IMR-90 (cell line): Measurements from ENCODE around the gene MMP14. TPM values are rescaled to one million over a fixed set of nuclear protein-coding genes. Genes with fewer than 3 reads are reported as not detected.

Source experiments
- ATAC-seq: fragments of 200-7000 bp; cut with Tn5 transposase; 2 replicates; pipeline ENCODE4 v1.9.1; 2020; ENCODE audit warnings: low read depth, mild to moderate bottlenecking, moderate library complexity
- BruUV-seq: library from RNA; stranded (reverse); fragments of 400-500 nt; replicated peaks from 2 replicates; lab custom pipeline; 2021; lab: Mats Ljungman, UMichigan
- CTCF ChIA-PET: fragments of 300-600 bp; formaldehyde crosslinking; extraction: SDS; loops from one replicate; lab custom pipeline; 2021; ENCODE audit warnings: antibody characterized with exemption; lab: Yijun Ruan, JAX
- POLR2A ChIA-PET: fragments of 300-600 bp; sonication (Branson Sonifier 250); formaldehyde crosslinking; loops from one replicate; lab custom pipeline; 2022; ENCODE audit warnings: antibody characterized with exemption; ENCODE audit not compliant: unreplicated experiment; lab: Charles Lee
- DNase-seq: peaks from one replicate; pipeline ENCODE4 v3.0.0; 2013
- H2AFZ ChIP-seq: replicated peaks from 2 replicates; pipeline ENCODE3; 2013; ENCODE audit warnings: low read length, mild to moderate bottlenecking; ENCODE audit not compliant: poor library complexity
- H2AK5ac ChIP-seq: 2 replicates; pipeline ENCODE4 v1.6.1; 2013; ENCODE audit warnings: low read depth, low read length, inconsistent platforms
- H2AK9ac ChIP-seq: replicated peaks from 2 replicates; pipeline ENCODE3; 2013; ENCODE audit warnings: mild to moderate bottlenecking, low read depth, low read length, moderate library complexity; ENCODE audit not compliant: poor library complexity
- H2BK120ac ChIP-seq: 2 replicates; pipeline ENCODE4 v1.6.1; 2013; ENCODE audit warnings: low read depth, low read length, inconsistent platforms
- H2BK15ac ChIP-seq: 3 replicates; pipeline ENCODE4 v1.6.1; 2013; ENCODE audit warnings: low read depth, low read length, inconsistent platforms
- H2BK20ac ChIP-seq: 2 replicates; pipeline ENCODE4 v1.6.1; 2013; ENCODE audit warnings: low read depth, mild to moderate bottlenecking, inconsistent platforms, low read length, moderate library complexity
- H2BK5ac ChIP-seq: 2 replicates; pipeline ENCODE4 v1.6.1; 2013; ENCODE audit warnings: mild to moderate bottlenecking, low read depth, low read length, inconsistent platforms; ENCODE audit not compliant: poor library complexity, severe bottlenecking
- H3K14ac ChIP-seq: replicated peaks from 2 replicates; pipeline ENCODE4 v1.6.1; 2013; ENCODE audit warnings: low read depth, low read length, inconsistent platforms
- H3K18ac ChIP-seq: 2 replicates; pipeline ENCODE4 v1.6.1; 2013; ENCODE audit warnings: low read depth, low read length, control low read depth
- H3K23ac ChIP-seq: 2 replicates; pipeline ENCODE4 v1.6.1; 2013; ENCODE audit warnings: low read depth, low read length, inconsistent platforms
- H3K27ac ChIP-seq: 2 replicates; pipeline ENCODE4 v1.5.1; 2013; ENCODE audit warnings: mild to moderate bottlenecking, control low read depth, low read length; ENCODE audit not compliant: insufficient read depth
- H3K27me3 ChIP-seq: 2 replicates; pipeline ENCODE4 v1.6.1; 2013; ENCODE audit warnings: low read length; ENCODE audit not compliant: control insufficient read depth, insufficient read depth
- H3K36me3 ChIP-seq: 2 replicates; pipeline ENCODE4 v1.6.1; 2013; ENCODE audit warnings: low read length, mixed read lengths; ENCODE audit not compliant: control insufficient read depth, insufficient read depth
- H3K4ac ChIP-seq: 2 replicates; pipeline ENCODE4 v1.6.1; 2013; ENCODE audit warnings: low read depth, low read length, inconsistent platforms
- H3K4me1 ChIP-seq: 2 replicates; pipeline ENCODE4 v1.6.1; 2013; ENCODE audit warnings: low read length, mixed read lengths; ENCODE audit not compliant: control insufficient read depth, insufficient read depth
- H3K4me2 ChIP-seq: 2 replicates; pipeline ENCODE4 v1.6.1; 2013; ENCODE audit warnings: low read depth, mild to moderate bottlenecking, control low read depth, low read length, moderate library complexity
- H3K4me3 ChIP-seq: 2 replicates; pipeline ENCODE4 v1.5.1; 2013; ENCODE audit warnings: low read depth, mild to moderate bottlenecking, control low read depth, low read length, moderate library complexity; ENCODE audit not compliant: insufficient read depth
- H3K56ac ChIP-seq: 2 replicates; pipeline ENCODE4 v1.6.1; 2013; ENCODE audit warnings: low read length, inconsistent platforms; ENCODE audit not compliant: insufficient read depth; ENCODE audit errors: extremely low read depth
- H3K79me1 ChIP-seq, 2 experiments: 2 replicates each; pipeline ENCODE4 v1.6.1; 2013; ENCODE audit warnings: low read length in 2 of 2, inconsistent platforms in 1 of 2, low read depth in 1 of 2
- H3K9ac ChIP-seq: 2 replicates; pipeline ENCODE4 v1.6.1; 2013; ENCODE audit warnings: low read depth, low read length, control low read depth
- H3K9me1 ChIP-seq: 2 replicates; pipeline ENCODE4 v1.6.1; 2013; ENCODE audit warnings: low read length, inconsistent platforms; ENCODE audit not compliant: insufficient read depth
- H3K9me3 ChIP-seq: 2 replicates; pipeline ENCODE4 v1.6.1; 2013; ENCODE audit warnings: low read length; ENCODE audit not compliant: control insufficient read depth, insufficient read depth
- H4K20me1 ChIP-seq: 2 replicates; pipeline ENCODE4 v1.6.1; 2013; ENCODE audit warnings: low read length, inconsistent platforms; ENCODE audit not compliant: insufficient read depth
- H4K5ac ChIP-seq: 2 replicates; pipeline ENCODE4 v1.6.1; 2013; ENCODE audit warnings: mild to moderate bottlenecking, low read depth, low read length, control low read depth
- H4K8ac ChIP-seq, 2 experiments: 2 replicates each; pipeline ENCODE4 v1.6.1; 2013; ENCODE audit warnings: low read depth in 2 of 2, low read length in 2 of 2, control low read depth in 1 of 2, inconsistent platforms in 1 of 2
- H4K91ac ChIP-seq: 2 replicates; pipeline ENCODE4 v1.6.1; 2013; ENCODE audit warnings: low read depth, low read length, inconsistent platforms; ENCODE audit not compliant: insufficient read depth
- CEBPB ChIP-seq: IDR thresholded peaks from 2 replicates; pipeline ENCODE4 v1.6.1; 2012; ENCODE audit warnings: low read depth, low read length, improper control_type of control experiment
- CHD1 ChIP-seq: IDR thresholded peaks from 2 replicates; pipeline ENCODE4 v1.6.1; 2012; ENCODE audit warnings: low read depth, low read length, improper control_type of control experiment
- FOS ChIP-seq: fragments of 150-350 bp; IDR thresholded peaks from 2 replicates; pipeline ENCODE4 v1.6.1; 2016; ENCODE audit warnings: low read depth, low read length
- MAFK ChIP-seq: IDR thresholded peaks from 2 replicates; pipeline ENCODE4 v1.6.1; 2012; ENCODE audit warnings: low read depth, low read length, improper control_type of control experiment
- MAZ ChIP-seq: IDR thresholded peaks from 2 replicates; pipeline ENCODE4 v1.6.1; 2012; ENCODE audit warnings: low read depth, mild to moderate bottlenecking, low read length, improper control_type of control experiment, moderate library complexity, borderline replicate concordance
- MXI1 ChIP-seq: IDR thresholded peaks from 2 replicates; pipeline ENCODE4 v1.6.1; 2012; ENCODE audit warnings: low read depth, mild to moderate bottlenecking, low read length, moderate library complexity, borderline replicate concordance
- NFE2L2 ChIP-seq: fragments of 150-350 bp; IDR thresholded peaks from 2 replicates; pipeline ENCODE4 v1.6.1; 2016; ENCODE audit warnings: low read depth, mild to moderate bottlenecking, low read length
- RCOR1 ChIP-seq: IDR thresholded peaks from 2 replicates; pipeline ENCODE4 v1.6.1; 2012; ENCODE audit warnings: mild to moderate bottlenecking, low read length, improper control_type of control experiment; ENCODE audit not compliant: insufficient replicate concordance
- RFX5 ChIP-seq: IDR thresholded peaks from 2 replicates; pipeline ENCODE4 v1.8.0; 2012; ENCODE audit warnings: low read depth, mild to moderate bottlenecking, low read length, moderate library complexity
- WGBS, 2 experiments: methylation state at CpG; one replicate each; pipeline versions ENCODE4 v1.1.5 to v1.1.7; 2013; ENCODE audit warnings: missing lambda C conversion rate in 2 of 2; ENCODE audit not compliant: insufficient read length in 1 of 2; ENCODE audit errors: extremely low coverage in 2 of 2; 5-methylcytosine and 5-hydroxymethylcytosine counted together
- dilution Hi-C: fragments of 300-500 bp; cut with HindIII; formaldehyde crosslinking; loops from one replicate; pipeline ENCODE4 v1.14.3; 2018; ENCODE audit warnings: low sequenced_read_pairs; ENCODE audit not compliant: unreplicated experiment
- in situ Hi-C: fragments of 300-500 bp; cut with MboI; formaldehyde crosslinking; loops from 3 replicates; pipeline ENCODE4 v1.14.3; 2019; ENCODE audit warnings: low sequenced_read_pairs, inconsistent platforms, mixed read lengths
- intact Hi-C: fragments of 100-400 bp; cut with micrococcal nuclease; formaldehyde crosslinking; loops from 2 replicates; pipeline ENCODE4 v1.10.0; 2022
- polyA plus RNA-seq, 3 experiments: library from polyadenylated mRNA; depleted of rRNA; stranded (reverse); fragments of >200 nt; gene quantifications; 2 replicates each; pipeline ENCODE4 v1.2.3, GENCODE V29; 2012; ENCODE audit warnings: low replicate concordance in 1 of 3
- total RNA-seq: library from RNA; depleted of rRNA; stranded (reverse); fragments of >200 nt; gene quantifications from 2 replicates; pipeline ENCODE4 v1.2.3, GENCODE V29; 2012

Gene MMP14
- total and polyA plus RNA-seq, 2 of the 4 experiments (the other 2 are of a cell fraction), result 156 to 315 TPM

DNA sequence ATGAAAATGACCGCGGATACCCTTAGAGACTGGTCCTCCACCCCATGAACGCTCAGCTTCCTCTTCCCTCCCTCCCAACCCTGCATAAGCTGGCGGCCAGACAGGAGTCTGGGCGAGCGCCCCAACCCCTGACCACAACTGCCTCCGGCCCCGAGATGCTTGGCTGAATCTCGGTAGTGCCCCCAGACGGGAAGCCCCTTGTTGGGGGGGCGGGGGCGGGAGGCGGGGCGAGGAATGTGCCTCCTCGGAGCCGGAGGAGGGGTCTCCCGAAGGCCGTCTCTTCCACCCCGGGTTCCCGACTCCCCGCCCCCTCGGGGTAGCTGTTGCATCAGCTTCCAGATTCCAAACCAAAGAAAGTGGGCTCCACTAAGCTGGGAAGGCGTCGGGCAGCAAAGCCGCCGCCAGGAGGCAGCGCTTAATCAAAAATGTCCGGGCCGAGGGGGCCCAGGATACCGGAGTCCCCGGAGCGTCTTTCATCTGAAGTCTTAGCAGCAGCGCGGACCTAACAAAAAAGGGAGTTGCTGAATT is 13.8 kb upstream of the MMP14 start (continued):
- no peak for TF ChIP-seq RFX5

DNA sequence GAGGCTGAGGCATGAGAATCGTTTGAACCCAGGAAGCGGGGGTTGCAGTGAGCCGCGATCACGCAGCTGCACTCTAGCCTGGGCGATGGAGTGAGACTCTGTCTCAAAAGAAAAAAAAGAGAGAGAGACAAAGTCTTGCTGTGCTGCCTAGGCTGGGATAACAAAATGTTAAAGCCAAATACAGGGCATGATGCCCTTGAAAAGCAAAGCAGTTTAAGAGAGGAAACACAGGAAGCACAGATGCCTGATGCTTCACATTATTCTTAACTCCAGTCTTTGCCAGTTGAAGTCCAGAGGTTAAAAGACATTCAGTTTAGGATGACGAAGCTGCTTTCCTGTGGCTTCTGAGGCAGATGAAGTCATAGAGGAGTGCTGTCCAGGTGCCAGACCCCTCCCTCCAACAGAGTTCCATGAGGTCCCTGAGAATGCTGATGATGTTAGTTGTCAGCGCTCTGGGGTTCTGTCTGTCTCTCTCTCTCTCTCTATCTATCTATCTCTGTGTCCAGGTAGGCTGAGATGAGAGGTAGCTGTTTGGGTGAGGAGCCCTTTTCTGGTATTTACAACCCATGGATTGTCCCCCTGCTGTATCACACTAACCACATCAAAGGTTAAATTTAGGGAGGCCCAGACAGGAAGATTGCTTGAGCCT is 11.6 kb upstream of the MMP14 start:
- H3K9ac ChIP-seq, result 0 out of 2 replicates have a peak overlapping the region, but pooled peaks have one; percentile 46
- H3K4ac ChIP-seq, result peak overlapping the region; percentile 61
- ATAC-seq (peak; percentile 38; the same call in 1 of the 2 replicates), DNase-seq (peak; percentile 98)
- H2BK120ac ChIP-seq, result peak overlapping the region; percentile 58
- peak overlapping the region; percentile 73 for H3K27ac ChIP-seq
- H3K36me3 ChIP-seq, result no peaks in the 10 kb centered on the region
- no peaks in the 10 kb centered on the region for H4K20me1 ChIP-seq
- dilution Hi-C loops, result no loop called here
- H3K9me1 ChIP-seq, result peaks cover 8% of the 10 kb centered on the region
- peak overlapping the region; percentile 74; the same call in 1 of the 3 replicates for H2BK15ac ChIP-seq
- H3K4me1 ChIP-seq, result peaks cover 18% of the 10 kb centered on the region
- H3K79me1 ChIP-seq, result peaks cover 0 to 8% of the 10 kb centered on the region in 2 experiments; a peak in 1 of 4 replicates
- H4K91ac ChIP-seq, result peak overlapping the region; percentile 43
- H3K23ac ChIP-seq, result peak overlapping the region; percentile 25
- TF ChIP-seq CHD1 (no peak), MXI1 (peak; percentile 59; the same call in 1 of the 2 replicates), MAZ (peak; percentile 95), FOS (peak; percentile 22; the same call in 1 of the 2 replicates), RFX5 (no peak), CEBPB (peak; percentile 23; the same call in 1 of the 2 replicates), RCOR1 (no peak), NFE2L2 (peak; percentile 81), MAFK (peak; percentile 52; the same call in 1 of the 2 replicates)
- 54% methylated on average over 5 of the region's 8 CpGs; no CpG with 5 or more reads in 1 of the 2 experiments for WGBS, 2 experiments
- peak overlapping the region; percentile 52 for H3K4me2 ChIP-seq
- H3K56ac ChIP-seq, result 0 out of 2 replicates have a peak overlapping the region, but pooled peaks have one; percentile 13
- peak overlapping the region; percentile 78 for H2BK5ac ChIP-seq
- POLR2A ChIA-PET, result interaction anchor here (0.6 to 1.0 kb wide), 2 partner anchors 13 to 1302 kb away, joined by 3 to 5 read pairs; no protein-coding TSS in a partner anchor
- peak overlapping the region; percentile 64 for H3K18ac ChIP-seq
- peak overlapping the region; percentile 82 for H2BK20ac ChIP-seq
- BruUV-seq, result no TSS peak
- H3K9me3 ChIP-seq, result no peaks in the 10 kb centered on the region
- intact Hi-C loops, result loop anchor here (5.0 kb wide), 1 partner anchor 157 kb away; the partner anchor contains the start of gene AJUBA
- peak overlapping the region; percentile 39 for H3K14ac ChIP-seq
- peak overlapping the region in 1 of 2 experiments; percentile 86; a peak in 3 of 4 replicates for H4K8ac ChIP-seq
- peak overlapping the region; percentile 58 for H2AFZ ChIP-seq
- H3K27me3 ChIP-seq, result no peaks in the 10 kb centered on the region
- H2AK9ac ChIP-seq, result peak overlapping the region; percentile 29
- H4K5ac ChIP-seq, result peak overlapping the region; percentile 69
- in situ Hi-C loops, result no loop called here
- CTCF ChIA-PET, result interaction anchor here (3.5 kb wide), 1 partner anchor 28 kb away, joined by 60 read pairs; no protein-coding TSS in a partner anchor
- H3K4me3 ChIP-seq, result no peak overlapping the region
- H2AK5ac ChIP-seq, result peak overlapping the region; percentile 70; the same call in 1 of the 2 replicates
